Measurements from ENCODE around the gene ZNF592.

DNA sequence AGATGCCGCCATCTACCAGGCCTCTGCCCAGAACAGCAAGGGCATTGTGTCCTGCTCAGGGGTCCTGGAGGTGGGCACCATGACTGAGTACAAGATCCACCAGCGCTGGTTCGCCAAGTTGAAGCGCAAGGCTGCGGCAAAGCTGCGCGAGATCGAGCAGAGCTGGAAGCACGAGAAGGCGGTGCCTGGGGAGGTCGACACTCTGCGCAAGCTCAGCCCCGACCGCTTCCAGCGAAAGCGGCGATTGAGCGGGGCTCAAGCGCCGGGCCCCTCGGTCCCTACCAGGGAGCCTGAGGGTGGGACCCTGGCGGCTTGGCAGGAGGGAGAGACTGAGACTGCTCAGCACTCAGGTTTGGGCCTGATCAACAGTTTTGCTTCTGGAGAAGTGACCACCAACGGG is 91.3 kb downstream of the ZNF592 start:
- TF ChIP-seq CEBPB (IDR thresholded peaks at IDR 0.05) (no peak), POLR2A (IDR thresholded peaks at IDR 0.05; ENCODE audit: low read length) (no peak), HDAC2 (IDR thresholded peaks at IDR 0.05) (no peak)
- TF ChIP-seq, protein P1, sequence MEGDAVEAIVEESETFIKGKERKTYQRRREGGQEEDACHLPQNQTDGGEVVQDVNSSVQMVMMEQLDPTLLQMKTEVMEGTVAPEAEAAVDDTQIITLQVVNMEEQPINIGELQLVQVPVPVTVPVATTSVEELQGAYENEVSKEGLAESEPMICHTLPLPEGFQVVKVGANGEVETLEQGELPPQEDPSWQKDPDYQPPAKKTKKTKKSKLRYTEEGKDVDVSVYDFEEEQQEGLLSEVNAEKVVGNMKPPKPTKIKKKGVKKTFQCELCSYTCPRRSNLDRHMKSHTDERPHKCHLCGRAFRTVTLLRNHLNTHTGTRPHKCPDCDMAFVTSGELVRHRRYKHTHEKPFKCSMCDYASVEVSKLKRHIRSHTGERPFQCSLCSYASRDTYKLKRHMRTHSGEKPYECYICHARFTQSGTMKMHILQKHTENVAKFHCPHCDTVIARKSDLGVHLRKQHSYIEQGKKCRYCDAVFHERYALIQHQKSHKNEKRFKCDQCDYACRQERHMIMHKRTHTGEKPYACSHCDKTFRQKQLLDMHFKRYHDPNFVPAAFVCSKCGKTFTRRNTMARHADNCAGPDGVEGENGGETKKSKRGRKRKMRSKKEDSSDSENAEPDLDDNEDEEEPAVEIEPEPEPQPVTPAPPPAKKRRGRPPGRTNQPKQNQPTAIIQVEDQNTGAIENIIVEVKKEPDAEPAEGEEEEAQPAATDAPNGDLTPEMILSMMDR (IDR thresholded peaks at IDR 0.05), result no peak
- TF ChIP-seq, protein P2, sequence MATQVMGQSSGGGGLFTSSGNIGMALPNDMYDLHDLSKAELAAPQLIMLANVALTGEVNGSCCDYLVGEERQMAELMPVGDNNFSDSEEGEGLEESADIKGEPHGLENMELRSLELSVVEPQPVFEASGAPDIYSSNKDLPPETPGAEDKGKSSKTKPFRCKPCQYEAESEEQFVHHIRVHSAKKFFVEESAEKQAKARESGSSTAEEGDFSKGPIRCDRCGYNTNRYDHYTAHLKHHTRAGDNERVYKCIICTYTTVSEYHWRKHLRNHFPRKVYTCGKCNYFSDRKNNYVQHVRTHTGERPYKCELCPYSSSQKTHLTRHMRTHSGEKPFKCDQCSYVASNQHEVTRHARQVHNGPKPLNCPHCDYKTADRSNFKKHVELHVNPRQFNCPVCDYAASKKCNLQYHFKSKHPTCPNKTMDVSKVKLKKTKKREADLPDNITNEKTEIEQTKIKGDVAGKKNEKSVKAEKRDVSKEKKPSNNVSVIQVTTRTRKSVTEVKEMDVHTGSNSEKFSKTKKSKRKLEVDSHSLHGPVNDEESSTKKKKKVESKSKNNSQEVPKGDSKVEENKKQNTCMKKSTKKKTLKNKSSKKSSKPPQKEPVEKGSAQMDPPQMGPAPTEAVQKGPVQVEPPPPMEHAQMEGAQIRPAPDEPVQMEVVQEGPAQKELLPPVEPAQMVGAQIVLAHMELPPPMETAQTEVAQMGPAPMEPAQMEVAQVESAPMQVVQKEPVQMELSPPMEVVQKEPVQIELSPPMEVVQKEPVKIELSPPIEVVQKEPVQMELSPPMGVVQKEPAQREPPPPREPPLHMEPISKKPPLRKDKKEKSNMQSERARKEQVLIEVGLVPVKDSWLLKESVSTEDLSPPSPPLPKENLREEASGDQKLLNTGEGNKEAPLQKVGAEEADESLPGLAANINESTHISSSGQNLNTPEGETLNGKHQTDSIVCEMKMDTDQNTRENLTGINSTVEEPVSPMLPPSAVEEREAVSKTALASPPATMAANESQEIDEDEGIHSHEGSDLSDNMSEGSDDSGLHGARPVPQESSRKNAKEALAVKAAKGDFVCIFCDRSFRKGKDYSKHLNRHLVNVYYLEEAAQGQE (IDR thresholded peaks at IDR 0.05), result no peak
- TF ChIP-seq, protein P3, sequence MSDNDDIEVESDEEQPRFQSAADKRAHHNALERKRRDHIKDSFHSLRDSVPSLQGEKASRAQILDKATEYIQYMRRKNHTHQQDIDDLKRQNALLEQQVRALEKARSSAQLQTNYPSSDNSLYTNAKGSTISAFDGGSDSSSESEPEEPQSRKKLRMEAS (IDR thresholded peaks at IDR 0.05), result no peak
- TF ChIP-seq, protein P4, sequence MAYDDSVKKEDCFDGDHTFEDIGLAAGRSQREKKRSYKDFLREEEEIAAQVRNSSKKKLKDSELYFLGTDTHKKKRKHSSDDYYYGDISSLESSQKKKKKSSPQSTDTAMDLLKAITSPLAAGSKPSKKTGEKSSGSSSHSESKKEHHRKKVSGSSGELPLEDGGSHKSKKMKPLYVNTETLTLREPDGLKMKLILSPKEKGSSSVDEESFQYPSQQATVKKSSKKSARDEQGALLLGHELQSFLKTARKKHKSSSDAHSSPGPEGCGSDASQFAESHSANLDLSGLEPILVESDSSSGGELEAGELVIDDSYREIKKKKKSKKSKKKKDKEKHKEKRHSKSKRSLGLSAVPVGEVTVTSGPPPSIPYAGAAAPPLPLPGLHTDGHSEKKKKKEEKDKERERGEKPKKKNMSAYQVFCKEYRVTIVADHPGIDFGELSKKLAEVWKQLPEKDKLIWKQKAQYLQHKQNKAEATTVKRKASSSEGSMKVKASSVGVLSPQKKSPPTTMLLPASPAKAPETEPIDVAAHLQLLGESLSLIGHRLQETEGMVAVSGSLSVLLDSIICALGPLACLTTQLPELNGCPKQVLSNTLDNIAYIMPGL (CRISPR knock-in tag; IDR thresholded peaks at IDR 0.05; ENCODE audit: borderline replicate concordance), result no peak
